Gastrocnemius medialis (tissue), 4 donors: ENCODE measurements around the gene NT5C1A. TPM values are rescaled to one million over a fixed set of nuclear protein-coding genes. Genes with fewer than 3 reads are reported as not detected.

Source experiments
- ATAC-seq, 2 donors: fragments of 150-250 bp; one replicate each; pipeline ENCODE4 v1.9.1; 2016
- DNase-seq, 2 donors: peaks; one replicate each; pipeline ENCODE4 v3.0.0-alpha.2; 2019
- H3K27ac ChIP-seq, 4 donors: fragments of 200-600 bp; sonication (generic); 1 replicate in 1 of 4; 2 replicates in 3 of 4; pipeline ENCODE4 v1.5.1; 2016 to 2018; ENCODE audit warnings: mild to moderate bottlenecking in 2 of 4, moderate library complexity in 1 of 4
- H3K27me3 ChIP-seq, 3 donors: fragments of 200-600 bp; sonication (generic) in 2 of 3; 1 replicate in 1 of 3; 2 replicates in 2 of 3; pipeline versions ENCODE4 v1.5.1 to v1.6.0; 2016 to 2019; ENCODE audit warnings: mild to moderate bottlenecking in 1 of 3, moderate library complexity in 1 of 3
- H3K36me3 ChIP-seq, 2 donors: fragments of 200-600 bp; sonication (generic) in 1 of 2; one replicate each; pipeline ENCODE4 v1.5.1; 2017 to 2018
- H3K4me1 ChIP-seq, 2 donors: fragments of 200-600 bp; sonication (generic) in 1 of 2; one replicate each; pipeline ENCODE4 v1.5.1; 2016 to 2017; ENCODE audit warnings: mild to moderate bottlenecking in 2 of 2
- H3K4me3 ChIP-seq, 4 donors: fragments of 200-600 bp; sonication (generic) in 3 of 4; 1 replicate in 1 of 4; 2 replicates in 3 of 4; pipeline ENCODE4 v1.5.1; 2016 to 2019; ENCODE audit warnings: mild to moderate bottlenecking in 2 of 4
- H3K9me3 ChIP-seq, 3 donors: fragments of 200-600 bp; sonication (generic) in 2 of 3; 1 replicate in 1 of 3; 2 replicates in 2 of 3; pipeline ENCODE4 v1.5.1; 2016 to 2019
- POLR2A ChIP-seq, 2 donors: fragments of 450-650 bp; IDR thresholded peaks; one replicate each; pipeline ENCODE4 v1.6.1; 2017; ENCODE audit warnings: antibody characterized with exemption in 2 of 2, mild to moderate bottlenecking in 2 of 2, moderate library complexity in 2 of 2
- in situ Hi-C, 4 donors: fragments of 200-750 bp; cut with MboI; loops; one replicate each; pipeline versions ENCODE4 v1.15.0 to v1.8.0; 2017; ENCODE audit warnings: low sequenced_read_pairs in 4 of 4
- intact Hi-C: fragments of 100-400 bp; cut with DNase I; formaldehyde crosslinking; loops from one replicate; pipeline ENCODE4 v1.15.1; 2023; ENCODE audit warnings: low total_unique reads
- total RNA-seq, 4 donors: library from RNA; depleted of rRNA; stranded (reverse); fragments of >200 nt; gene quantifications; one replicate each; pipeline versions ENCODE4 v1.1.0 to v1.2.3, GENCODE V29; 2016
- TF ChIP-seq, protein P1 (sequence below), 5 experiments: fragments of 450-650 bp in 3 of 5; fragments of 200-600 bp in 2 of 5; sonication (generic) in 2 of 5; IDR thresholded peaks in 4 of 5; conservative IDR thresholded peaks in 1 of 5; 1 replicate in 4 of 5; 2 replicates in 1 of 5; pipeline ENCODE4 v1.5.1; 2016 to 2019; ENCODE audit warnings: antibody characterized with exemption in 5 of 5, mild to moderate bottlenecking in 3 of 5, moderate library complexity in 3 of 5

Gene NT5C1A
- total RNA-seq, 4 donors from 2014 or later: 10.8 to 85.5 (median 59.9) TPM

DNA sequence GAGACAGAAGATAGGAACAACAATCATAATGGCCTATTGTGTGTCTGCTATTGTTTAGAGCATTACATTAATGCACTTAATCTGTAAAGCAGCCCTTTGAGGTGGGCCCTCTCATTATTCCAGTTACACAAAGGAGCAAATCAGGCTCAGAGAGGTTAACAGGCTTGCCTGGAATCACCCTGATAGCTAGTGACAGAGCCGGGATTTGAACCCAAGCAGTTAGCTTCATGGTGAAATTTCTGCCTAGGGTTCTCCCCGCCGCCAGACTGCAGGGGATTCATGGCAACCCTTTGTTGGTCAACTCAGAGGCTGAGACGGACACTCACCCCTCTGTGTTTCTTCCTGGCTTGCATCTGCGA lies 39.6 kb downstream of the NT5C1A start:
- no peak for ATAC-seq
- Histone ChIP-seq H3K9me3 (no peaks in the 10 kb centered on the region), H3K27me3 (peaks cover 0 to 4% (median 0%) of the 10 kb centered on the region in 3 donors), H3K36me3 (no peaks in the 10 kb centered on the region), H3K4me3 (peak overlapping the region in 3 of 4 donors; percentile 24 to 26 (median 25)), H3K27ac (peak overlapping the region; percentile 19 to 51 (median 37)), H3K4me1 (peaks cover 7 to 16% of the 10 kb centered on the region in 2 donors)
- in situ Hi-C loops: no loop called here
- TF ChIP-seq POLR2A (IDR thresholded peaks at IDR 0.05): no peak
- TF ChIP-seq, protein P1, sequence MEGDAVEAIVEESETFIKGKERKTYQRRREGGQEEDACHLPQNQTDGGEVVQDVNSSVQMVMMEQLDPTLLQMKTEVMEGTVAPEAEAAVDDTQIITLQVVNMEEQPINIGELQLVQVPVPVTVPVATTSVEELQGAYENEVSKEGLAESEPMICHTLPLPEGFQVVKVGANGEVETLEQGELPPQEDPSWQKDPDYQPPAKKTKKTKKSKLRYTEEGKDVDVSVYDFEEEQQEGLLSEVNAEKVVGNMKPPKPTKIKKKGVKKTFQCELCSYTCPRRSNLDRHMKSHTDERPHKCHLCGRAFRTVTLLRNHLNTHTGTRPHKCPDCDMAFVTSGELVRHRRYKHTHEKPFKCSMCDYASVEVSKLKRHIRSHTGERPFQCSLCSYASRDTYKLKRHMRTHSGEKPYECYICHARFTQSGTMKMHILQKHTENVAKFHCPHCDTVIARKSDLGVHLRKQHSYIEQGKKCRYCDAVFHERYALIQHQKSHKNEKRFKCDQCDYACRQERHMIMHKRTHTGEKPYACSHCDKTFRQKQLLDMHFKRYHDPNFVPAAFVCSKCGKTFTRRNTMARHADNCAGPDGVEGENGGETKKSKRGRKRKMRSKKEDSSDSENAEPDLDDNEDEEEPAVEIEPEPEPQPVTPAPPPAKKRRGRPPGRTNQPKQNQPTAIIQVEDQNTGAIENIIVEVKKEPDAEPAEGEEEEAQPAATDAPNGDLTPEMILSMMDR (IDR thresholded peaks at IDR 0.05 in 4 of 5, conservative IDR thresholded peaks at IDR 0.05 in 1 of 5): no peak
- no peak for DNase-seq
- intact Hi-C loops: no loop called here

DNA sequence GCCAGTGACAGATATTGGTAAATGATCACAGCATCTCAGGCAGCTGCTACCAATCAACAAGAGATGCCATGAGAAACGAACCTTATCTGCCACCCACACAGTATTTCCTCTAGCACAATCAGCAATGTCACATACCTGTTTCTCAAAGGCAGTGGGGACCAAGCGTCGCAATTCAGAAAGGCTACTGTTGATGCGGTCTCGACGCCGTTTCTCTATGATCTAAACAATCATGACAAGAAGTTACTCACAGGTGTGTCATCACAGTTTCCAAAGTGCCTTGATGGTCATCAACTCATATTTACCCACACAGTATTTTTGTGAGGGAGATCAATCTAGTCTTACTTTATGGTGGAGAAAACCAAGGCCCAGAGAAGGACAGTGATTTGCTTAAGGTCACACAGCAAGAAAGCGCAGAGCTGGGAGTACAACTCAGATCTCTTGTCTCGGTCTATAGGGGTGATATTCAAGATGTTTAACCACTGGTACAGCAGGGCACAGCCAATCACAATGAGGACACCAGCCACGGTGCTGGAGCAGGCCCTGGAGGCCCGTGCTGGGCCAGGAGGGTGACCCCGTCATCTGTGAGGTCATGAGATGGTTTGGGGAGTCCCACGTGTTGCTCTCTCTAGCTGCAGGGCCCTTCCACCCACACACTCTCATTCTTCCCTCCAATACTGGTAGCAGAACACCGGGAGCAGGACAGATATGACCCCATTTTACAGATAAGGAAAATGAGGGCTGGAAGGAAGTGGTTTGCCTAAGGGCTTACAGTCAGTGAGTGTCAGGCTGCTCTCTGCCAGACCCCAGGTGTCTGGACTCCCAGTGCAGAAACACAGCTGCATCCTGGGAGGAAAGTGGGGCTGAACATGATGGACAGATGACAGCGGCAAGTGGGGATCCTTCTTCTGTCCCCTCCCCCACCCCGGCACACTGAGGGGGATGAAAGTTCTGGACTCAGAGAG lies 40.3 kb downstream of the NT5C1A start:
- Histone ChIP-seq H3K4me3 (no peak overlapping the region), H3K27ac (peak overlapping the region in 2 of 4 donors; percentile 19 to 24), H3K36me3 (no peaks in the 10 kb centered on the region), H3K27me3 (no peaks in the 10 kb centered on the region), H3K4me1 (peaks cover 8 to 22% of the 10 kb centered on the region in 2 donors), H3K9me3 (no peaks in the 10 kb centered on the region)
- in situ Hi-C loops: no loop called here
- no peak for ATAC-seq
- TF ChIP-seq, protein P1 (IDR thresholded peaks at IDR 0.05 in 4 of 5, conservative IDR thresholded peaks at IDR 0.05 in 1 of 5): no peak
- TF ChIP-seq POLR2A (IDR thresholded peaks at IDR 0.05): no peak
- intact Hi-C loops: no loop called here
- DNase-seq: no peak

DNA sequence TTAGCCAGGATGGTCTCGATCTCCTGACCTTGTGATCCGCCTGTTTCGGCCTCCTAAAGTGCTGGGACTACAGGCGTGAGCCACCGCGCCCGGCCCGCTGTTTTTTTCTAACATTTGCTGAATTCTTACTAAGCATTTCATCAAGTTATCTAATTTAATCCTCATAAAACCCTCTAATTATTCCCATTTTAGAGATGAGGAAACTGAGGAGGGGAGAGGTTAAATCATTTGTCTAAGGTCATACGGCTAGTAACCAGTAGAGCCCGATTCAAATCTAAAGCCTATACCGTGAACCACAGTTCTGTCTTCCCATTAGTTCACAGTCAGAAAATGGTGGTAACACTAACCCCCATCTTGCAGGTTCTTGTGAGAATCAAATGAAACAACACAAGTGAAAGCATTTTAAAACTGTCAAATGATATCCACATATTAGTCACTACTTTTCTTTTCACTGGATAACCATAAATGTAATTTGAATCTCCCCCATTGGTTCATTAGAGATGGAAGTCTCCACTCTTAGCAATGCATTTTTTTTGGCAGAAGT lies 43.0 kb downstream of the NT5C1A start:
- Histone ChIP-seq H3K27me3 (no peaks in the 10 kb centered on the region), H3K27ac (no peak overlapping the region), H3K4me3 (no peak overlapping the region), H3K36me3 (no peaks in the 10 kb centered on the region), H3K9me3 (no peaks in the 10 kb centered on the region), H3K4me1 (peaks cover 26 to 42% of the 10 kb centered on the region in 2 donors)
- in situ Hi-C loops: no loop called here
- intact Hi-C loops: no loop called here
- no peak for TF ChIP-seq POLR2A (IDR thresholded peaks at IDR 0.05)
- TF ChIP-seq, protein P1 (IDR thresholded peaks at IDR 0.05 in 4 of 5, conservative IDR thresholded peaks at IDR 0.05 in 1 of 5): no peak
- DNase-seq: no peak
- ATAC-seq: no peak

DNA sequence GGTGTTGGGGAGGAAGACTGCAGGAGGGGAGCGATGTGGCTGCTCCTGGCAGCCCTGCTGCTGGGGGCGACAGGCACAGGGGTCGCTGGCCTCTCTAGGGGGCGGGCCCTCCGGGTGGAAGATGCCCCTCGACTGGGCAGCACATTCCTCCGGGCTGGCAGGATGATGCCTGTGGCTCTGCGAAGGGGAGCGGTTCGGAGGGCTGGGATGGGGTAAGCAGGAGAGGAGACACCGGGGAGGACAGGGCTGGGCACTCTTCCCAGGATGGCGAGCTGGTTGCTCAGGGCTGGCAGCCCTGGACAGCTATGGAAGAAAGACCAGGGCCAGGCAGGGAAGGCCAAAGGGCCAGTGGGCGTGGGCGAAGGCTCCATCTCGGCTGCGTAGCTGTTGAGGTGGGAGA lies 45.3 kb downstream of the NT5C1A start:
- Histone ChIP-seq H3K4me1 (peaks cover 19 to 46% of the 10 kb centered on the region in 2 donors), H3K27ac (peak overlapping the region; percentile 37 to 72 (median 58)), H3K36me3 (no peaks in the 10 kb centered on the region), H3K9me3 (no peaks in the 10 kb centered on the region), H3K27me3 (no peaks in the 10 kb centered on the region), H3K4me3 (no peak overlapping the region)
- ATAC-seq (no peak), DNase-seq (no peak)
- intact Hi-C loops (no loop called here), in situ Hi-C loops (no loop called here)
- no peak for TF ChIP-seq POLR2A (IDR thresholded peaks at IDR 0.05)
- TF ChIP-seq, protein P1 (IDR thresholded peaks at IDR 0.05 in 4 of 5, conservative IDR thresholded peaks at IDR 0.05 in 1 of 5): no peak
